ENCODE results near the gene GATA3.

- TF ChIP-seq REST (IDR thresholded peaks at IDR 0.05; ENCODE audit: borderline replicate concordance), result no peak
- TF ChIP-seq RAD21 (conservative IDR thresholded peaks at IDR 0.05), result peak; percentile 53
- peak; percentile 42 for TF ChIP-seq POLR2AphosphoS5 (IDR thresholded peaks at IDR 0.05)
- TF ChIP-seq CTCF (IDR thresholded peaks at IDR 0.05; ENCODE audit: poor library complexity, severe bottlenecking), result no peak
- TF ChIP-seq EZH2 (IDR thresholded peaks at IDR 0.05; ENCODE audit: borderline replicate concordance, insufficient read depth, low read length, poor library complexity, severe bottlenecking), result peak; percentile 17
- TF ChIP-seq SMC3 (conservative IDR thresholded peaks at IDR 0.05; ENCODE audit: poor library complexity), result no peak
- TF ChIP-seq TAF1 (IDR thresholded peaks at IDR 0.05; ENCODE audit: low read depth), result no peak
Observed at GRCh38 chr10:8053446-8054243, 843 bp upstream of the GATA3 start.

Data from neural cell (in vitro differentiated cells).